NCI-H1436 treated with DMSO at 0.1 percent for 48 hours (cell line): ENCODE measurements around the gene CDC14A.
A peak's percentile ranks its signal among the peaks of the same experiment; 100 is the strongest.
"Not testable (repeated sequence)": the region's sequence is repeated elsewhere in the genome, so short reads cannot be mapped to it uniquely, and the experiment has no call there.

Experiments
- DNase-seq: peaks from one replicate; lab custom pipeline; 2025; lab: John Stamatoyannopoulos, UW

Gene CDC14A

GRCh38 chr1:100352267-100353070 lies at the start of gene CDC14A:
TSS of gene CDC14A (plus strand) at chr1:100352506. CDS start at chr1:100352955, 449 bp downstream.
- peak; percentile 68 for DNase-seq

- DNase-seq, result no peak
Observed at GRCh38 chr1:100302739-100303138, 49.6 kb upstream of the CDC14A start.

GRCh38 chr1:100304227-100304626 lies 48.1 kb upstream of the CDC14A start:
- no peak for DNase-seq

- DNase-seq, result peak; percentile 18
Observed at GRCh38 chr1:100304921-100305320, 47.4 kb upstream of the CDC14A start.

GRCh38 chr1:100305954-100306353 lies 46.4 kb upstream of the CDC14A start:
- DNase-seq, result no peak

- no peak for DNase-seq
Observed at GRCh38 chr1:100306735-100307313, 45.5 kb upstream of the CDC14A start.

GRCh38 chr1:100308777-100309176 lies 43.5 kb upstream of the CDC14A start:
- DNase-seq, result no peak

- no peak for DNase-seq
Observed at GRCh38 chr1:100309863-100310262, 42.4 kb upstream of the CDC14A start.

GRCh38 chr1:100313382-100313781 lies 38.9 kb upstream of the CDC14A start:
- DNase-seq, result no peak

- no peak for DNase-seq
Observed at GRCh38 chr1:100316622-100317021, 35.7 kb upstream of the CDC14A start.

- no peak for DNase-seq
Observed at GRCh38 chr1:100320311-100321099, 31.8 kb upstream of the CDC14A start.

GRCh38 chr1:100321100-100321493 lies 31.2 kb upstream of the CDC14A start:
- no peak for DNase-seq

GRCh38 chr1:100321506-100321905 lies 30.8 kb upstream of the CDC14A start:
- no peak for DNase-seq

- no peak for DNase-seq
Observed at GRCh38 chr1:100322436-100323211, 29.7 kb upstream of the CDC14A start.

- no peak for DNase-seq
Observed at GRCh38 chr1:100323419-100324106, 28.7 kb upstream of the CDC14A start.

GRCh38 chr1:100325415-100326324 lies 26.6 kb upstream of the CDC14A start:
- no peak for DNase-seq

- DNase-seq, result not testable (repeated sequence)
Observed at GRCh38 chr1:100326325-100326670, 26.0 kb upstream of the CDC14A start.

GRCh38 chr1:100328133-100328532 lies 24.2 kb upstream of the CDC14A start:
- no peak for DNase-seq

GRCh38 chr1:100331146-100331545 lies 21.2 kb upstream of the CDC14A start:
- DNase-seq, result not testable (repeated sequence)

GRCh38 chr1:100332331-100332730 lies 20.0 kb upstream of the CDC14A start:
- no peak for DNase-seq
